ENCODE data around the gene PRDM16.

PRDM16 gene

GRCh38 chr1:3114131-3114744, 45.2 kb downstream of the PRDM16 start:
- DNase-seq (ENCODE audit: low spot score): no peak
- in situ Hi-C loops (cut with MboI; ENCODE audit: low sequenced_read_pairs, unreplicated experiment): no loop called here
- TF ChIP-seq, protein P1, sequence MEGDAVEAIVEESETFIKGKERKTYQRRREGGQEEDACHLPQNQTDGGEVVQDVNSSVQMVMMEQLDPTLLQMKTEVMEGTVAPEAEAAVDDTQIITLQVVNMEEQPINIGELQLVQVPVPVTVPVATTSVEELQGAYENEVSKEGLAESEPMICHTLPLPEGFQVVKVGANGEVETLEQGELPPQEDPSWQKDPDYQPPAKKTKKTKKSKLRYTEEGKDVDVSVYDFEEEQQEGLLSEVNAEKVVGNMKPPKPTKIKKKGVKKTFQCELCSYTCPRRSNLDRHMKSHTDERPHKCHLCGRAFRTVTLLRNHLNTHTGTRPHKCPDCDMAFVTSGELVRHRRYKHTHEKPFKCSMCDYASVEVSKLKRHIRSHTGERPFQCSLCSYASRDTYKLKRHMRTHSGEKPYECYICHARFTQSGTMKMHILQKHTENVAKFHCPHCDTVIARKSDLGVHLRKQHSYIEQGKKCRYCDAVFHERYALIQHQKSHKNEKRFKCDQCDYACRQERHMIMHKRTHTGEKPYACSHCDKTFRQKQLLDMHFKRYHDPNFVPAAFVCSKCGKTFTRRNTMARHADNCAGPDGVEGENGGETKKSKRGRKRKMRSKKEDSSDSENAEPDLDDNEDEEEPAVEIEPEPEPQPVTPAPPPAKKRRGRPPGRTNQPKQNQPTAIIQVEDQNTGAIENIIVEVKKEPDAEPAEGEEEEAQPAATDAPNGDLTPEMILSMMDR (IDR thresholded peaks at IDR 0.05; ENCODE audit: borderline replicate concordance, control extremely low read depth, extremely low read depth, insufficient read depth, missing control alignments): no peak

DNA sequence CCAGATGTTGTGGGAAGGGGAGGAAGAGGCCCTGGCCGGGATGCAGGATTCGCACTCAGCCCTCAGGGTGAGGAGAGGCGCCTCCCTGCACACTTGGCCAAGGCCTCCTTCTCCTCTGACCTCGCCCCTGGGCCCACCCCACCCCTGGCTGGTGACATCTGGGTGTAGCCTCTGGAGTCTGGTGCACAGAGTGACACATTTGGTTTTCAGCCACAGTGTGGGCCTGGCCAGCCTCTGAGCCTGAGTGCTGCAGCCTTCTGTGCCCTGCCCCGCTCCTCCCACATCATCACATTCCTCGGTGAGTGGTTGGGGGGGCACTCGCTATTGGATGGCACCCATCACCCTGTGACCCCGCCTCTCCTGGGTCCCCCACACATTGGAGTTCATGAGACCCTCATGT, 45.8 kb downstream of the PRDM16 start:
- TF ChIP-seq, protein P1 (IDR thresholded peaks at IDR 0.05; ENCODE audit: borderline replicate concordance, control extremely low read depth, extremely low read depth, insufficient read depth, missing control alignments): no peak
- in situ Hi-C loops (cut with MboI; ENCODE audit: low sequenced_read_pairs, unreplicated experiment): no loop called here
- no peak for DNase-seq (ENCODE audit: low spot score)

GRCh38 chr1:3115275-3116149, 46.5 kb downstream of the PRDM16 start:
- in situ Hi-C loops (cut with MboI; ENCODE audit: low sequenced_read_pairs, unreplicated experiment): no loop called here
- DNase-seq (ENCODE audit: low spot score): no peak
- TF ChIP-seq, protein P1 (IDR thresholded peaks at IDR 0.05; ENCODE audit: borderline replicate concordance, control extremely low read depth, extremely low read depth, insufficient read depth, missing control alignments): no peak

- in situ Hi-C loops (cut with MboI; ENCODE audit: low sequenced_read_pairs, unreplicated experiment): no loop called here
- no peak for DNase-seq (ENCODE audit: low spot score)
- TF ChIP-seq, protein P1 (IDR thresholded peaks at IDR 0.05; ENCODE audit: borderline replicate concordance, control extremely low read depth, extremely low read depth, insufficient read depth, missing control alignments): no peak
These were observed 47.1 kb downstream of the PRDM16 start for GRCh38 chr1:3116150-3116510.

- in situ Hi-C loops (cut with MboI; ENCODE audit: low sequenced_read_pairs, unreplicated experiment): no loop called here
- TF ChIP-seq, protein P1 (IDR thresholded peaks at IDR 0.05; ENCODE audit: borderline replicate concordance, control extremely low read depth, extremely low read depth, insufficient read depth, missing control alignments): no peak
- no peak for DNase-seq (ENCODE audit: low spot score)
These were observed 47.6 kb downstream of the PRDM16 start for GRCh38 chr1:3116560-3116959.

DNA sequence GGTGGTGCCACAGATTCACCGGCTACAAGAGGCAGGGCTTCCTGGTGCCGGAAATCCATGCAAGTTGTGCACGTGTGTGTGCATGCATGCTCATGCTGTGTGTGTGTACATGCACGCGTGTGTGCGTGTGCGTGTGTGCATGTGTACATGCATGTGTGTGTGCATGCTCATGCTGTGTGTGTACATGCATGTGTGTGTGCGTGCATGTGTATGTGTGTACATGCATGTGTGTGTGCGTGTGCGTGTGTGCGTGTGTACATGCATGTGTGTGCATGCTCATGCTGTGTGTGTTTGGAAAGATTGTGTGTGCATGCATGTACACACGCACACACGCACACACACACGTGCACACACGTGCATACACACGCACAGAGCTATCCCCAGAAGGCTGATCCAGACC, 48.9 kb downstream of the PRDM16 start:
- no peak for DNase-seq (ENCODE audit: low spot score)
- in situ Hi-C loops (cut with MboI; ENCODE audit: low sequenced_read_pairs, unreplicated experiment): no loop called here
- TF ChIP-seq, protein P1 (IDR thresholded peaks at IDR 0.05; ENCODE audit: borderline replicate concordance, control extremely low read depth, extremely low read depth, insufficient read depth, missing control alignments): no peak
